Liver (tissue), 9 donors: ENCODE results near the gene PDCD2L. TPM values are rescaled to one million over a fixed set of nuclear protein-coding genes. Genes with fewer than 3 reads are reported as not detected.

ENCODE experiments used
- DNase-seq: peaks from one replicate; pipeline ENCODE4 v3.0.0-alpha.2; 2017; ENCODE audit warnings: low spot score
- H3K27ac ChIP-seq, 2 donors: one replicate each; pipeline ENCODE4 v1.7.0; 2013; ENCODE audit warnings: inconsistent platforms in 2 of 2, low read length in 2 of 2, control low read depth in 1 of 2, low read depth in 1 of 2, mild to moderate bottlenecking in 1 of 2
- H3K27me3 ChIP-seq, 4 donors: one replicate each; pipeline versions ENCODE4 v1.6.1 to v1.7.0; 2013; ENCODE audit warnings: low read length in 3 of 4, inconsistent platforms in 1 of 4, mild to moderate bottlenecking in 1 of 4, moderate library complexity in 1 of 4; ENCODE audit not compliant: control insufficient read depth in 4 of 4, insufficient read depth in 4 of 4
- H3K36me3 ChIP-seq, 4 donors: one replicate each; pipeline versions ENCODE4 v1.6.1 to v1.7.0; 2013; ENCODE audit warnings: low read length in 3 of 4, mild to moderate bottlenecking in 3 of 4, low read depth in 1 of 4, moderate library complexity in 1 of 4; ENCODE audit not compliant: control insufficient read depth in 4 of 4, insufficient read depth in 3 of 4
- H3K4me1 ChIP-seq, 4 donors: one replicate each; pipeline versions ENCODE4 v1.6.1 to v1.7.0; 2013; ENCODE audit warnings: low read length in 3 of 4, mild to moderate bottlenecking in 3 of 4, moderate library complexity in 1 of 4; ENCODE audit not compliant: control insufficient read depth in 4 of 4, insufficient read depth in 4 of 4
- H3K4me3 ChIP-seq, 3 donors: one replicate each; pipeline versions ENCODE4 v1.6.1 to v1.7.0; 2013; ENCODE audit warnings: low read length in 3 of 3, control low read depth in 1 of 3, low read depth in 1 of 3, mild to moderate bottlenecking in 1 of 3
- H3K9ac ChIP-seq, 2 donors: one replicate each; pipeline ENCODE4 v1.7.0; 2013; ENCODE audit warnings: low read length in 2 of 2, mild to moderate bottlenecking in 2 of 2, moderate library complexity in 2 of 2, control low read depth in 1 of 2, low read depth in 1 of 2
- H3K9me3 ChIP-seq, 4 donors: one replicate each; pipeline versions ENCODE4 v1.6.1 to v1.7.0; 2013; ENCODE audit warnings: low read length in 3 of 4; ENCODE audit not compliant: control insufficient read depth in 4 of 4
- ATF3 ChIP-seq: IDR thresholded peaks from 2 replicates; pipeline ENCODE4 v1.6.1; 2016; ENCODE audit warnings: antibody characterized with exemption
- CTCF ChIP-seq: fragments of 150-350 bp; IDR thresholded peaks from 2 replicates; pipeline ENCODE4 v1.5.1; 2017; ENCODE audit warnings: improper control_type of control experiment, low read depth, low read length; ENCODE audit not compliant: missing input control
- EGR1 ChIP-seq, 2 donors: IDR thresholded peaks; 2 replicates each; pipeline ENCODE4 v1.6.1; 2016 to 2018; ENCODE audit warnings: antibody characterized with exemption in 2 of 2, low read depth in 2 of 2
- FOXA1 ChIP-seq: IDR thresholded peaks from 2 replicates; pipeline ENCODE4 v1.6.1; 2016; ENCODE audit warnings: antibody characterized with exemption
- FOXA2 ChIP-seq: IDR thresholded peaks from 2 replicates; pipeline ENCODE4 v1.6.1; 2016; ENCODE audit warnings: antibody characterized with exemption
- GABPA ChIP-seq, 2 donors: IDR thresholded peaks in 1 of 2; conservative IDR thresholded peaks in 1 of 2; 2 replicates each; pipeline ENCODE4 v1.6.1; 2016; ENCODE audit warnings: antibody characterized with exemption in 2 of 2, mild to moderate bottlenecking in 1 of 2, moderate library complexity in 1 of 2
- HNF4A ChIP-seq, 2 donors: conservative IDR thresholded peaks; 2 replicates each; pipeline ENCODE4 v1.6.1; 2016; ENCODE audit warnings: antibody characterized with exemption in 2 of 2, mild to moderate bottlenecking in 2 of 2
- HNF4G ChIP-seq: IDR thresholded peaks from 2 replicates; pipeline ENCODE4 v1.6.1; 2016; ENCODE audit warnings: antibody characterized with exemption
- JUND ChIP-seq, 2 donors: IDR thresholded peaks; 2 replicates each; pipeline ENCODE4 v1.6.1; 2016; ENCODE audit warnings: antibody characterized with exemption in 2 of 2
- MAX ChIP-seq: IDR thresholded peaks from 2 replicates; pipeline ENCODE4 v1.6.1; 2016; ENCODE audit warnings: antibody characterized with exemption
- NR2F2 ChIP-seq: IDR thresholded peaks from 2 replicates; pipeline ENCODE4 v1.6.1; 2016; ENCODE audit warnings: antibody characterized with exemption
- RAD21 ChIP-seq, 2 donors: IDR thresholded peaks; 2 replicates each; pipeline ENCODE4 v1.6.1; 2016; ENCODE audit warnings: antibody characterized with exemption in 2 of 2, mild to moderate bottlenecking in 2 of 2
- REST ChIP-seq: IDR thresholded peaks from 2 replicates; pipeline ENCODE4 v1.6.1; 2016; ENCODE audit warnings: antibody characterized with exemption, mild to moderate bottlenecking
- RXRA ChIP-seq, 2 donors: IDR thresholded peaks; 2 replicates each; pipeline ENCODE4 v1.6.1; 2017 to 2018; ENCODE audit warnings: antibody characterized with exemption in 2 of 2, mild to moderate bottlenecking in 1 of 2
- SP1 ChIP-seq: IDR thresholded peaks from 2 replicates; pipeline ENCODE4 v1.6.1; 2018; ENCODE audit warnings: antibody characterized with exemption, mild to moderate bottlenecking
- TAF1 ChIP-seq: conservative IDR thresholded peaks from 2 replicates; pipeline ENCODE4 v1.6.1; 2016; ENCODE audit warnings: antibody characterized with exemption, mild to moderate bottlenecking
- YY1 ChIP-seq: IDR thresholded peaks from 2 replicates; pipeline ENCODE4 v1.6.1; 2016; ENCODE audit warnings: antibody characterized with exemption, mild to moderate bottlenecking
- ZBTB33 ChIP-seq: IDR thresholded peaks from 2 replicates; pipeline ENCODE4 v1.6.1; 2016; ENCODE audit warnings: antibody characterized with exemption
- WGBS: extraction: QIAGEN DNeasy Blood & Tissue Kit; methylation state at CpG from one replicate; pipeline ENCODE4 v1.1.7; 2013; 5-methylcytosine and 5-hydroxymethylcytosine counted together
- polyA plus RNA-seq, 2 donors: library from polyadenylated mRNA; stranded (reverse) in 1 of 2; unstranded in 1 of 2; fragments of 200-250 nt in 1 of 2; fragments of >200 nt in 1 of 2; fragmentation: Nextera tagmentation in 1 of 2; extraction: Ambion mirVana in 1 of 2; gene quantifications; one replicate each; pipeline versions ENCODE4 v1.2.1 to v1.2.3, GENCODE V29; 2013 to 2015
- total RNA-seq, 2 donors: library from RNA; depleted of rRNA; stranded (reverse); fragments of >200 nt; gene quantifications; one replicate each; pipeline ENCODE4 v1.2.3, GENCODE V29; 2014
- donor health status: healthy.
- donor health status: healthy.
- donor health status: healthy.
- donor health status: healthy.
- donor health status: healthy.

PDCD2L gene
- total and polyA plus RNA-seq, 4 donors: 3.8 to 7.6 (median 5.1) TPM

- WGBS: 83% methylated on average over 4 of the region's 4 CpGs
- no peak for DNase-seq
- no peaks in the 10 kb centered on the region for H3K27me3 ChIP-seq
- H3K36me3 ChIP-seq: peaks cover 2 to 30% (median 25%) of the 10 kb centered on the region in 4 donors
- no peak overlapping the region for H3K9ac ChIP-seq
- TF ChIP-seq YY1 (no peak), JUND (IDR thresholded peaks at IDR 0.05) (no peak), NR2F2 (no peak), RAD21 (IDR thresholded peaks at IDR 0.05) (no peak), FOXA1 (no peak), HNF4G (no peak), HNF4A (conservative IDR thresholded peaks at IDR 0.05) (no peak), MAX (no peak), TAF1 (no peak), CTCF (no peak), ATF3 (no peak), SP1 (no peak), FOXA2 (no peak), RXRA (IDR thresholded peaks at IDR 0.05) (no peak), GABPA (IDR thresholded peaks at IDR 0.05 in 1 of 2, conservative IDR thresholded peaks at IDR 0.05 in 1 of 2) (no peak), ZBTB33 (no peak), REST (no peak), EGR1 (IDR thresholded peaks at IDR 0.05; ENCODE audit: low read depth in 2 of 2) (no peak)
- H3K4me3 ChIP-seq: no peak overlapping the region
- peaks cover 11 to 40% (median 27%) of the 10 kb centered on the region in 4 donors for H3K4me1 ChIP-seq
- H3K9me3 ChIP-seq: no peaks in the 10 kb centered on the region
- H3K27ac ChIP-seq: peak overlapping the region; percentile 13 to 29
These were observed 33.2 kb upstream of the PDCD2L start for GRCh38 chr19:34370983-34371382.
